Subcutaneous abdominal adipose tissue (tissue), 5 donors: ENCODE measurements around the gene ACAP2.
"Not testable (repeated sequence)": the region's sequence is repeated elsewhere in the genome, so short reads cannot be mapped to it uniquely, and the experiment has no call there.

ENCODE experiments used
- H3K27ac ChIP-seq: one replicate; pipeline ENCODE4 v1.7.0; 2013; ENCODE audit warnings: low read depth, mild to moderate bottlenecking, inconsistent platforms, low read length, moderate library complexity
- H3K27me3 ChIP-seq, 5 donors: one replicate each; pipeline ENCODE4 v1.7.0; 2013; ENCODE audit warnings: low read length in 5 of 5, inconsistent platforms in 1 of 5; ENCODE audit not compliant: control insufficient read depth in 5 of 5, insufficient read depth in 4 of 5
- H3K36me3 ChIP-seq, 5 donors: one replicate each; pipeline ENCODE4 v1.7.0; 2013; ENCODE audit warnings: low read length in 5 of 5; ENCODE audit not compliant: control insufficient read depth in 5 of 5, insufficient read depth in 5 of 5
- H3K4me1 ChIP-seq, 5 donors: one replicate each; pipeline ENCODE4 v1.7.0; 2013; ENCODE audit warnings: low read length in 5 of 5, mild to moderate bottlenecking in 3 of 5, moderate library complexity in 1 of 5; ENCODE audit not compliant: control insufficient read depth in 5 of 5, insufficient read depth in 5 of 5
- H3K4me3 ChIP-seq, 5 donors: one replicate each; pipeline ENCODE4 v1.7.0; 2013; ENCODE audit warnings: low read length in 5 of 5, low read depth in 1 of 5
- H3K9ac ChIP-seq, 5 donors: one replicate each; pipeline ENCODE4 v1.7.0; 2013; ENCODE audit warnings: low read length in 5 of 5, mild to moderate bottlenecking in 4 of 5, moderate library complexity in 3 of 5
- H3K9me3 ChIP-seq, 5 donors: one replicate each; pipeline ENCODE4 v1.7.0; 2013; ENCODE audit warnings: low read length in 5 of 5; ENCODE audit not compliant: control insufficient read depth in 5 of 5
- donor health status: healthy.
- donor health status: healthy.
- donor health status: healthy.
- donor health status: healthy.
- donor health status: healthy.

ACAP2 gene

GRCh38 chr3:195442573-195443390 lies at the start of gene ACAP2:
Gene ACAP2, minus strand, starts transcription at chr3:195443020. Its CDS starts 173 bp downstream, at chr3:195442847.
- no peaks in the 10 kb centered on the region for H3K9me3 ChIP-seq
- peak within 1 kb of the TSS; percentile 88 for H3K27ac ChIP-seq
- peak within 1 kb of the TSS; percentile 73 to 97 (median 89) for H3K4me3 ChIP-seq
- H3K4me1 ChIP-seq = peaks cover 4 to 30% (median 22%) of the 10 kb centered on the region in 5 donors
- H3K9ac ChIP-seq = peak within 1 kb of the TSS; percentile 73 to 93 (median 90)
- no peaks in the 10 kb centered on the region for H3K36me3 ChIP-seq
- H3K27me3 ChIP-seq = no peaks in the 10 kb centered on the region

- no peaks in the 10 kb centered on the region for H3K36me3 ChIP-seq
- no peak overlapping the region for H3K4me3 ChIP-seq
- H3K27me3 ChIP-seq = no peaks in the 10 kb centered on the region
- no peaks in the 10 kb centered on the region for H3K4me1 ChIP-seq
- H3K9ac ChIP-seq = no peak overlapping the region
- H3K9me3 ChIP-seq = no peaks in the 10 kb centered on the region
- H3K27ac ChIP-seq = no peak overlapping the region
These were observed 32.8 kb upstream of the ACAP2 start for GRCh38 chr3:195475614-195476013.

- not testable (repeated sequence) for H3K36me3 ChIP-seq, H3K9ac ChIP-seq, H3K4me3 ChIP-seq, H3K9me3 ChIP-seq, H3K27ac ChIP-seq, H3K4me1 ChIP-seq, H3K27me3 ChIP-seq
These were observed 32.3 kb upstream of the ACAP2 start for GRCh38 chr3:195475116-195475515.

GRCh38 chr3:195468841-195469240 lies 26.0 kb upstream of the ACAP2 start:
- H3K9ac ChIP-seq = no peak overlapping the region
- no peaks in the 10 kb centered on the region for H3K9me3 ChIP-seq
- H3K4me3 ChIP-seq = no peak overlapping the region
- no peaks in the 10 kb centered on the region for H3K4me1 ChIP-seq
- no peaks in the 10 kb centered on the region for H3K36me3 ChIP-seq
- H3K27ac ChIP-seq = no peak overlapping the region
- H3K27me3 ChIP-seq = no peaks in the 10 kb centered on the region

- H3K27me3 ChIP-seq = no peaks in the 10 kb centered on the region
- H3K27ac ChIP-seq = no peak overlapping the region
- no peaks in the 10 kb centered on the region for H3K4me1 ChIP-seq
- H3K9me3 ChIP-seq = no peaks in the 10 kb centered on the region
- H3K9ac ChIP-seq = no peak overlapping the region
- H3K36me3 ChIP-seq = no peaks in the 10 kb centered on the region
- no peak overlapping the region for H3K4me3 ChIP-seq
These were observed 25.6 kb upstream of the ACAP2 start for GRCh38 chr3:195468391-195468776.

- Histone ChIP-seq H3K9me3 (no peaks in the 10 kb centered on the region), H3K4me1 (no peaks in the 10 kb centered on the region), H3K9ac (no peak overlapping the region), H3K36me3 (no peaks in the 10 kb centered on the region), H3K27me3 (no peaks in the 10 kb centered on the region), H3K27ac (no peak overlapping the region), H3K4me3 (no peak overlapping the region)
These were observed 25.0 kb upstream of the ACAP2 start for GRCh38 chr3:195467641-195468390.

- no peak overlapping the region for H3K27ac ChIP-seq
- no peak overlapping the region for H3K4me3 ChIP-seq
- no peaks in the 10 kb centered on the region for H3K9me3 ChIP-seq
- no peaks in the 10 kb centered on the region for H3K36me3 ChIP-seq
- peaks cover 0 to 1% (median 0%) of the 10 kb centered on the region in 5 donors for H3K4me1 ChIP-seq
- no peak overlapping the region for H3K9ac ChIP-seq
- no peaks in the 10 kb centered on the region for H3K27me3 ChIP-seq
These were observed 23.4 kb upstream of the ACAP2 start for GRCh38 chr3:195466251-195466650.

- H3K27ac ChIP-seq, H3K27me3 ChIP-seq, H3K4me1 ChIP-seq, H3K4me3 ChIP-seq, H3K36me3 ChIP-seq, H3K9ac ChIP-seq, H3K9me3 ChIP-seq: not testable (repeated sequence)
These were observed 20.1 kb upstream of the ACAP2 start for GRCh38 chr3:195462922-195463321.

GRCh38 chr3:195462308-195462610 lies 19.4 kb upstream of the ACAP2 start:
- H3K27ac ChIP-seq = no peak overlapping the region

GRCh38 chr3:195461594-195462307 lies 18.9 kb upstream of the ACAP2 start:
- Histone ChIP-seq H3K27ac (no peak overlapping the region), H3K36me3 (no peaks in the 10 kb centered on the region), H3K9me3 (no peaks in the 10 kb centered on the region)

More at GRCh38 chr3:195462308-195462610, 19.4 kb upstream of the ACAP2 start:
- Histone ChIP-seq H3K4me3 (no peak overlapping the region), H3K9me3 (no peaks in the 10 kb centered on the region), H3K27me3 (no peaks in the 10 kb centered on the region), H3K9ac (no peak overlapping the region), H3K4me1 (peaks cover 0 to 3% (median 0%) of the 10 kb centered on the region in 5 donors), H3K36me3 (no peaks in the 10 kb centered on the region)

More at GRCh38 chr3:195461594-195462307, 18.9 kb upstream of the ACAP2 start:
- Histone ChIP-seq H3K4me3 (no peak overlapping the region), H3K4me1 (peaks cover 0 to 3% (median 0%) of the 10 kb centered on the region in 5 donors), H3K9ac (no peak overlapping the region), H3K27me3 (no peaks in the 10 kb centered on the region)
